ENCODE data around the gene CCDC57.
A peak's percentile ranks its signal among the peaks of the same experiment; 100 is the strongest.

CCDC57 gene

DNA sequence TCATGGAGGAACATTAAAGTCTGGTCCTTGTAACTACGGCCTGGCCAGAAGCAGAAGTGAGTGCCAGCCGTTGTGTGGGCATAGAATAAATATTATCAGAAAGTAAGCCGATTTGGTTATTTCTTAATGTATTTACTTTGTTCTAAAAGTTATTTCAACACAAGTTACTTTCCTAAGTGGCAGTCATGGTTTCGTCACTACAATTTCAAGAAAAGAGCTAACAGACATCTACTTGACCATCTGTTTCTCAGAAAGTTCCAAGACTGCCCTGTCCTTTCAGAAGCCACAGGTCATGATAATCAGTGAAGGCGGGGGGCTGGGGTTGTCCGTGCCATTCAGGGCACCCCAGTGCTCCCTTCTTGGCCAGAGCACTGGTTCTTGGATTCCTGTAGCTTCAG is 99.7 kb downstream of the CCDC57 start:
- no peak for DNase-seq
- no peak overlapping the region for H3K4me3 Mint-ChIP-seq

DNA sequence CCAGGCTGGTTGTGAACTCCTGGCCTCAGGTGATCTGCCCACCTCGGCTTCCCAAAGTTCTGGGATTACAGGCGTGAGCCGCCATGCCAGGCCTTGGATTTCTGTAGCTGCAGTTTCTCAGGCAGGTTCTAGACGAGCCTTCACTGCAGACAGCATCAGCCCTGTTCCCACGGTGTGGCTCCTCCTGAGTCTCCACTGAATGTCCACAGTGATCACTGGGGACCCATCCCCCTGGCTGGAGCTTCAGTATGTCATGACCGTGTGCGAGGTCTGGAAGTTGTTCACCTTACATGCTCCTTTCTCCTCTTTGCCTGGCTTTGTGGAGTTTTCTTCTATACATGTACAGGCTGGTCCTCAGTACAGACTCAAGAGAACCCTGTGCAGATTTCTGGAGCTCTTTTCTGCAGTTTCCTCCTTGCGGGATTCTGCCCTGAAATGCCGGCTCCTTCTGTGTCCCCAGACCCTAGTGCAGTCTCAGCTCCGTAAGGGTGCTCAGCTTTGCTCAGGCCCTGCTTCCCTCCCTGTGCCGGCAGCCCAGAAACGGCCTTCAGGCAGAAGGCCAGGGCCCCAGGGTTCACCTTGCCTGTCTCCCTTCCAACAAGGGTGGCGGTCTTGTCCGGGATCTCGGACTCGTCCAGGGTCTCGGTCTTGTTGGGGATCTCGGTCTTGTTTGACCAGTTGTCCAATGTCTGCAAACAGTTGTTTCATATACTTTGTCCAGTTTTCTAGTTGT is 100.3 kb downstream of the CCDC57 start:
- no peaks in the 10 kb centered on the region for H3K27me3 Mint-ChIP-seq

More for the DNA sequence above, 99.7 kb downstream of the CCDC57 start:
- no peak overlapping the region for H3K27ac Mint-ChIP-seq
- peaks cover 6 to 18% of the 10 kb centered on the region in 2 donors for H3K36me3 Mint-ChIP-seq
- no peaks in the 10 kb centered on the region for H3K27me3 Mint-ChIP-seq
- H3K9me3 Mint-ChIP-seq: no peaks in the 10 kb centered on the region
- ATAC-seq (replicated peaks): no peak
- no peaks in the 10 kb centered on the region for H3K4me1 Mint-ChIP-seq

DNA sequence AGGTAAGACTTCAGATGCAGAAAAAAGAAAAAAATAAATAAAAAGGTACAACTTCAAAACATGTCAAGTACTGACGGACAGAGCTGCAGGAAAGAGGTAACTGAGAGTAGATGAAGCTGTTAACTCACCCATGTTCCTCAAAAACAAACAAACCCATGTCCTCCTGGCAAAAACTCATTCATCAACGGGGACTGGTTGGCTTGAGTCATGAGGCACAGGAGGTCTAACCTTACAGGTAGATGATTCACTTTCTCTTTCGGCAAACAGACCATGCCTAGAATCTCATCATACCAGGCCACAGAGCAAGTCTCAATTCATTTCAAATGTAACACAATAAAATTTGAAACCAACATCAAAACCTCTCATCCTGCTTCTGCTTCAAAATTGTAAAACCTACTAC is 102.3 kb downstream of the CCDC57 start:
- ATAC-seq (replicated peaks): no peak
- Mint-ChIP-seq H3K36me3 (peaks cover 6 to 12% of the 10 kb centered on the region in 2 donors), H3K27ac (no peak overlapping the region), H3K4me1 (peaks cover 16 to 22% of the 10 kb centered on the region in 2 donors), H3K4me3 (no peak overlapping the region), H3K9me3 (no peaks in the 10 kb centered on the region), H3K27me3 (no peaks in the 10 kb centered on the region)
- DNase-seq: no peak

More for the DNA sequence above, 100.3 kb downstream of the CCDC57 start:
- Mint-ChIP-seq H3K9me3 (no peaks in the 10 kb centered on the region), H3K36me3 (peaks cover 6 to 18% of the 10 kb centered on the region in 2 donors), H3K4me1 (peaks cover 1 to 2% of the 10 kb centered on the region in 2 donors), H3K27ac (no peak overlapping the region), H3K4me3 (no peak overlapping the region)
- DNase-seq: no peak
- no peak for ATAC-seq (replicated peaks)

DNA sequence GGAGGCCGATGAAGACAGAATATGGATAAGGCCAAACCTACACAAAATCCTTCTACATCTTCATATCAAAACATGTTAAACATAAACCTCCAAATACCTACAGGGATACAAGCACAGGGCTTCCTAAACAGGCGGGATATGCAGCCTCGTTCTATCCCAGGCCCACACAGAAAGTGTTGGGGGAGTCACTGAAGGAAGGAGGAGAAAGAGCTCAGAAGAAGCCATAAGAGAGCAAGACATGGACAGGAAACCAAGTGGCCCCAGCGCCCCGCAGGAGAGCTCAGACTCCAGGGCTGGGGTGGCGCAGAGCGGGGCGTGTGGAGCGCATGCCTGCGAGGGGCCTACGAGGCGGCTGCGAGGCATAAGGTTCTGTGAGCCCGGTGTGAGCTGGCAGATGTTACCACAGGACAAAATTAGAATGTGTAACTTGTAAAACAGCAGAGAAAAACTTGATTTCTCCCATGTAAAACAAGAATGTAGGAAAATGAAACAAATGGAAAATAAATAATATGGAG is 103.6 kb downstream of the CCDC57 start:
- Mint-ChIP-seq H3K27ac (no peak overlapping the region), H3K4me3 (no peak overlapping the region), H3K36me3 (peaks cover 11 to 12% of the 10 kb centered on the region in 2 donors), H3K4me1 (peaks cover 22 to 33% of the 10 kb centered on the region in 2 donors), H3K27me3 (no peaks in the 10 kb centered on the region), H3K9me3 (no peaks in the 10 kb centered on the region)
- ATAC-seq (replicated peaks) (no peak), DNase-seq (no peak)

DNA sequence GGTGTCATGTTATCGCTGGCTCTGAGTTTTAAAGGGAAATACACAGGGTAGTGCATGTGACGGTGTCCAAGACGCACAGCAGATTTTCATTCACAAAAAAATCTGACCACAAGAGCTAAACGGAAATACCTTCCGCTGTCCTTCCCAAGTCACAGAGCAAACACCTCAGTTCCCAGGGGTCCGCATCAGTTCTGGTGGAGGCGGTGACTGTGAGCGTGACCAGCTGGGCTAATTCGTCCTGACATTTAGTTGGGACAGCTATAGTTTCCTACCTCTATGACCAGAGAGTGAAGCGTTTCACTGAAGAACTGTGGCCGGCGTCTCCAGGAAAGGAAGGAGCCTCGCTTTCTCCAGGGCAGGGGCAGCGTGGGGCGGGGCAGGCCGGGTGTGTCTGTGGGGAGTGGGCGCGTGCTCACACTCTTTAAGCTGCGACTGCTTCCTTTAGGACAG is 104.1 kb downstream of the CCDC57 start:
- Mint-ChIP-seq H3K4me3 (no peak overlapping the region), H3K9me3 (no peaks in the 10 kb centered on the region), H3K27me3 (no peaks in the 10 kb centered on the region), H3K36me3 (peaks cover 6 to 9% of the 10 kb centered on the region in 2 donors), H3K27ac (no peak overlapping the region), H3K4me1 (peaks cover 22 to 36% of the 10 kb centered on the region in 2 donors)
- ATAC-seq (replicated peaks) (no peak), DNase-seq (no peak)

DNA sequence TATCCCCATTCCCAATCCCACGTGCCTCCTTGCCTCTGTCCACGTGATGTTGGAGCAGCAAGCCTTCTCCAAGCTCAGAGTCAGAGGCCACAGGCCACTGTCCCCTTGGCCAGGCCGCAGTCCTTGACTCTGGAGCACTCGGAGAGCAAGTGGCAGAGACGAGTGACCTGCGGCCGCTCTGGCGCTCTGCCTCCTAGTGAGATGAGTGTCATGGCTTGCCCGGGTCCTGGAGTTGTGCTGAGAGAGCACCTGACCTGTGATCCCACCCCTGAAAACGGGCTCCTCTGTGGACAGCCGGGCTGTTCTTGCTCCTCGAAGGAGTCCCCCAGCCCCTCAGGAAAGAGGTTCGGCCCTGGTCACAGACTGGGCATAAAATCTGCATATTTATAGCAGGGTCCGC is 104.6 kb downstream of the CCDC57 start:
- Mint-ChIP-seq H3K27me3 (no peaks in the 10 kb centered on the region), H3K36me3 (peaks cover 6 to 9% of the 10 kb centered on the region in 2 donors), H3K4me1 (peaks cover 22 to 40% of the 10 kb centered on the region in 2 donors), H3K9me3 (no peaks in the 10 kb centered on the region), H3K27ac (no peak overlapping the region), H3K4me3 (peak overlapping the region in 1 of 2 donors; percentile 36)
- no peak for ATAC-seq (replicated peaks)
- no peak for DNase-seq

DNA sequence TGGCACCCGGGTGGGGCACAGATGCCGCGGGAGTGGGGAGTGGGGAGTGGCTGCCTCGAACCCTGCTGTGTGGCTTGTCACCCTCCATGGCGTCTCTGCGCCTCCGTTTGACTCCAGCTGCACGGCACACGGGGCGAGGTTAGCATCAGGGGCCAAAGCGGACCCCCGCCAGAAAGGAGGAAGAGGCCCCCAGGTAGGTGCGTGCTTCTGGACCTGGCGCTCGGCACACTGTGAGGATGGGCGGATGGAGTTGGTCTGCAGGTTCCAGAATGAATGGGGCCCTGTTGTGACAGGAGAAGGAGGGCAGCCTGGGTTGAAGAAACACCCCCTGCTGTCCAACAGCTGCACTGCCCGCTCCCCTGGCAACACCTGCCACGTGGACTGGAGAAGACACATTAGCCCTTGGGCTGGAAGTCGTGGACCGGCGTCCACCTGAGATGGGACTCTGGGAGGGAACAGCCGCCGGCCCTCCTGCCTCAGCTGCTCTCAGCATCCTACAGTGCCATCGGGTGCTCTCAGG is 105.2 kb downstream of the CCDC57 start:
- H3K27ac Mint-ChIP-seq: no peak overlapping the region
- no peaks in the 10 kb centered on the region for H3K9me3 Mint-ChIP-seq
- peaks cover 6 to 9% of the 10 kb centered on the region in 2 donors for H3K36me3 Mint-ChIP-seq
- H3K27me3 Mint-ChIP-seq: no peaks in the 10 kb centered on the region
- peak overlapping the region; percentile 93 to 97 for H3K4me3 Mint-ChIP-seq
- ATAC-seq (replicated peaks) (no peak), DNase-seq (no peak)
- H3K4me1 Mint-ChIP-seq: peaks cover 22 to 41% of the 10 kb centered on the region in 2 donors

DNA sequence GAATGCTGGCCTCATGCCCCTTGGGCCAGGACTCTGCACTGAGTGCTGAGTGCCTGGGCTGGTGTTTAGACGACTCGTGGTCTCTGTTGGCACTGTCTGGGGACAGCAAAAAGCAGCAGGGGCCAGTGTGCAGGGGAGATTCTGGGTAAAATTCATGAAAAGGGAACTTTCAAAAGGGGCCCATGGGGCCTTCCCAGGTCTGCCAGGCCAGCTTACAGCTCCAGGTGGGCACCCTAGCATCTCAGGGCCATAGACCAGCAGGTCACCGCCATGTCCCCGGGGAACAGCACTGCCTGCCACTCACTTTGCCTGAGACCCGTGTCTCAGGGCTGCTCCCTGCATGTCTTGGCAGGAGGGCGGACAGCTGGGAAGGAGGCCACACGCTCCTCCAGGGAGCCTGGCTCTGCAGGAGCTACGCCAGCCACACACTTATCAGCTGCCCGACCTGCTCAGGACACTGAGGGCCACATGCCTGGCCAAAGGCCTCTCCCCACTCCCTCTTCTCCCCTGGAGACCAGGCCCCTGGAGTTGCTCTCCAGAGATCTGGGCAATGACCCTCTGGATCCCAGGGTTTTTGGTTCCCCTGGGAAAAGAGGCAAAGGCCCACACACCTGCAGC is 105.8 kb downstream of the CCDC57 start:
- ATAC-seq (replicated peaks) (peak; percentile 28 to 33), DNase-seq (no peak)
- H3K27ac Mint-ChIP-seq: peak overlapping the region; percentile 98
- peak overlapping the region; percentile 93 to 97 for H3K4me3 Mint-ChIP-seq
- H3K27me3 Mint-ChIP-seq: no peaks in the 10 kb centered on the region
- H3K9me3 Mint-ChIP-seq: no peaks in the 10 kb centered on the region
- H3K4me1 Mint-ChIP-seq: peaks cover 22 to 42% of the 10 kb centered on the region in 2 donors
- peaks cover 6% of the 10 kb centered on the region in 2 donors for H3K36me3 Mint-ChIP-seq

DNA sequence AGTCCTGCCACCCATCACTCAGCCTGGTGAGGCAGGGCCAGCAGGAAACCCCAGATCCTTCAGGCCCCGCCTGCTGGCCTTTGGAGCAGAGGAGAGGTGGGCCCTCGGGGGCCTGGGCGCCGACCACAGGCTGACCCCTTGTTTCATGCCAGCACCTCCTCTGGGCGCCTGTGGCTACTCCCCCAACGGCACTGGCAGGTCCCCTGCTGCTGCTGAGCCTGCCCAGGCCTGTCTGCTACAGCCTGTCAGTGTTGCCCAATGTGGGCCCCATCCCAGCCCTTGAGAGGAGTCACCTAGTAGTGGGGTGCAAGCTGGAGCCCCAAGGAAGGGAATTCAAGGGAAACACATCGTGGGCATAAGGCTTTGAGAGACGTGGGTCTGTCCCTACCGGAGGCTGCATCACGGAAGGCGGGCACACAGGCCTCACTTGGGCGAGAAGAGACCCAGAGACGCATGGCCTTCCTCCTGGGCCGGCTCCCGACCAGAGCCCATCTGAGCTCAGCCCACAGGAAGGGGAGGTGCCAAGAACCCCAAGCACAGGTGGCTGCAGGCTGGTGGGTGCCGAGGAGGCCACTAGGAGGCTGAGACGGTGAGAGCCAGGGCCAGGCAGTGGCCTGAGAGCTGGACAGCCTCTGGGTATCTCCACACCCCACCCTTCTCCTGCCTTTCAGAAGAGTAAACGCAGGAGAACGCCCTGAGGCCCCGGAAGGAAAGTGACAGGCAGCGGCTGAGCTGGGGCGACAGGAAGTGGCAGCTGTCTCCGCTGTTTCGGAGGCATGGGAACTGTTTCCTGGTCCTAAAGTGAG is 106.6 kb downstream of the CCDC57 start:
- Mint-ChIP-seq H3K27me3 (no peaks in the 10 kb centered on the region), H3K4me3 (peak overlapping the region; percentile 93 to 97), H3K27ac (peak overlapping the region; percentile 98), H3K9me3 (no peaks in the 10 kb centered on the region), H3K4me1 (peaks cover 22 to 47% of the 10 kb centered on the region in 2 donors), H3K36me3 (peaks cover 8% of the 10 kb centered on the region in 2 donors)
- ATAC-seq (replicated peaks): peak; percentile 95 to 96
- DNase-seq: peak; percentile 65

DNA sequence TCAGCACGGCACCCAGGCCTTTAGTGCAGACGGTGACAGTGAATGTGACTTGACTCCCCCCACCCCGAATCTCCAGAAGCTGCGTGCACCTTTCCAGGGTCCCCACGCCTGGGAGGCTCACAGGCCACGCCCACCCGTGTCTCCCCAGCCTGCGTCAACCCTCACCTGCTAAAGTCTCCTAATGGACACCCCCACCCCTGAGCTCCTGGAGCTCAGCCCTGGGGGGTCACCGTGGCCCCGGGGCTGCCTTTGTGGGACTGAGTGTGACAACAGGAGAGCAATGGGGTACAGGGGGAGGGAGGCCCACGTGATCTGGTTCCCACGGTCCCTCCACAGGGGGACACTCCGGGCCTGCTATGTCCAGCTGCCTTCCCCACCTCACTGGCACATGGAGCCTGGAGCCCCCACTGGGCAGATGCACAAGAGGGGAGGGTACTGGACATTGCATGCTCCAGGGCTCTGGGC is 107.2 kb downstream of the CCDC57 start:
- Mint-ChIP-seq H3K36me3 (peaks cover 9 to 10% of the 10 kb centered on the region in 2 donors), H3K4me3 (peak overlapping the region; percentile 93 to 97)

DNA sequence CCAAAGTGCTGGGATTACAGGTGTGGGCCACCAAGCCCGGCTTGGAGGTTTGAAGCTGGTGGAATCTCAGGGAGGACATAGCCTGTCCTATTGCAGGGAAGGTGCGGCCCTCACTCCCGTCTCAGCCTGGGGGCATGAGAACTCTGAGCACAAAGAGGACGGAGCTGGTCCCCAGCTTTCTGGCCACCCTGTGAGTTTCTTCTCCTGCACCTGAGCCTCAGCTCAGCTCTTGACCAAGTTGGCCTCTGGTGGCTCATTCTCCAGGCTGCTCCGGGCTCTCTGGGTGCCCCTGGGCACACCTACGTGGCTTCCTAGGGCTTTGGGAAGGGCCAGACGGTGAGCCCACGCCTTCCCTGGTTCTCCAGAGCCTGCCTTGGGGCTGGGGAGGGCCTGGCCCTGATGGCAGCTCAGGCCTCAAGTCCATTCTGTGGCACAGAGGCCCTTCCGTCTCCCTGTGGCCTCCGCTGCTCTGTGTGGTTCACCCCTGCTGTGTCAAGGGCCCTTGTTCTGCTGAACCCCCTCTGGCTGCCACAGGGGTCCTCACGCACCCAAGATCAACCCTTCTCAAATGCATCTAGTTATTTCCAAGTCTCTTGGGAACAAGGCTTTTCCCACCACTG is 107.7 kb downstream of the CCDC57 start:
- DNase-seq: no peak
- Mint-ChIP-seq H3K9me3 (no peaks in the 10 kb centered on the region), H3K36me3 (peaks cover 9 to 10% of the 10 kb centered on the region in 2 donors), H3K27ac (peak overlapping the region; percentile 98), H3K27me3 (no peaks in the 10 kb centered on the region), H3K4me1 (peaks cover 25 to 59% of the 10 kb centered on the region in 2 donors), H3K4me3 (peak overlapping the region; percentile 93 to 97)
- ATAC-seq (replicated peaks): no peak

More for the DNA sequence above, 107.2 kb downstream of the CCDC57 start:
- Mint-ChIP-seq H3K9me3 (no peaks in the 10 kb centered on the region), H3K4me1 (peaks cover 22 to 53% of the 10 kb centered on the region in 2 donors), H3K27ac (peak overlapping the region; percentile 98), H3K27me3 (no peaks in the 10 kb centered on the region)
- no peak for ATAC-seq (replicated peaks)
- DNase-seq: no peak

DNA sequence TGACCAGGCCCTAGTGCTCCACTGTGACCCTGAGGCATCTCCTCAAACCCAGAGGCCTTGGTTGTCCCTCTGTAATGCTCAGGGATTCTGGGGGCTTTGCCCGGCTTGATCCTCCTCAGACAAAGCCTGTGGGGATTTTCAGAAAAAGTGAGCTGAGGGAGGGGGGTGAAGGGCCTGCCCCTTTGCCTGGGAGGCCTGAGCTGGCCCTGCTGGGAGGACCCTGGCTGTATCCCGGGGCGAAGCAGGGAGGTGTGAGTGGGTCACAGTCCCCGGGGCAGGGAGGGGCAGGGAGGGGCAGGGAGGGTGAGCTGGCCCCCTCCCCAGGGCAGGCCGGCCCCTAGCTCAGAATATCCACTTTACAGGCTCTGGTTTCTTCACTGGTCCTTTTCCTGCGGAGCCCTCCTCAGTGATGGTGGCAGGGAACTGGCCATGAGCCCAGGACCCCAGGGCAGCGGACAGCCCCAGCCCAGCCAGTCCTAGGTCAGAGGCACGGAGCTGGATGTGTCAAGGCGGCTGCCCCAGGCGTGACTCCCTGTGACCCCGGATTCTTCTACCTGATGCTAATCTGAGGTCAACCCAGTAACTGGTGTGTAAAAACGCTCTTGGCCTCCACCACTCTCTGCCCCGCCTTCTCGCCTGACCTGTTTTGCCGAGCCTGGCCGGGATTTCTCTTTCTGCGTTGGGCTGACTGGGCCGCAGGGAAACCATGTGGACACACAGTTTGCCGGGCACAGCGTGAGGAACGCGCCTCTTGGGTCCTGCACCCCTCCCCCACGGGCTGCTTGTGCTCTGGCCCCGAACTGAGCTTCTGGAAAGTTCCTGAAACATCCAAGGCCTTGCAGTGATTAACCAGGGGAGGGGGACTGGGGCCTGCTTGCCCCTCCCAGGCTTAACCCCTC is 108.8 kb downstream of the CCDC57 start:
- H3K9me3 Mint-ChIP-seq: no peaks in the 10 kb centered on the region
- DNase-seq (no peak), ATAC-seq (replicated peaks) (no peak)
- H3K27me3 Mint-ChIP-seq: no peaks in the 10 kb centered on the region
- no peak overlapping the region for H3K4me3 Mint-ChIP-seq
- peaks cover 25 to 67% of the 10 kb centered on the region in 2 donors for H3K4me1 Mint-ChIP-seq
- H3K36me3 Mint-ChIP-seq: peaks cover 9 to 10% of the 10 kb centered on the region in 2 donors
- H3K27ac Mint-ChIP-seq: peak overlapping the region; percentile 33

Data from stimulated activated naive B cell treated with anti-CD40 and anti-IgM and Interleukin-4, amounts not matched to agents 10 μg/mL and 1 μg/mL and 100 μg/mL, for 72 hours (primary cell).